Activated CD4-positive, CD25-positive, alpha-beta regulatory T cell (primary cell): Measurements from ENCODE around the gene CPLX1.
"Not testable (repeated sequence)": the region's sequence is repeated elsewhere in the genome, so short reads cannot be mapped to it uniquely, and the experiment has no call there.

ENCODE experiments used
- DNase-seq, 4 experiments: peaks; one replicate each; lab custom pipeline; 2025; lab: John Stamatoyannopoulos, UW

CPLX1 gene

DNA sequence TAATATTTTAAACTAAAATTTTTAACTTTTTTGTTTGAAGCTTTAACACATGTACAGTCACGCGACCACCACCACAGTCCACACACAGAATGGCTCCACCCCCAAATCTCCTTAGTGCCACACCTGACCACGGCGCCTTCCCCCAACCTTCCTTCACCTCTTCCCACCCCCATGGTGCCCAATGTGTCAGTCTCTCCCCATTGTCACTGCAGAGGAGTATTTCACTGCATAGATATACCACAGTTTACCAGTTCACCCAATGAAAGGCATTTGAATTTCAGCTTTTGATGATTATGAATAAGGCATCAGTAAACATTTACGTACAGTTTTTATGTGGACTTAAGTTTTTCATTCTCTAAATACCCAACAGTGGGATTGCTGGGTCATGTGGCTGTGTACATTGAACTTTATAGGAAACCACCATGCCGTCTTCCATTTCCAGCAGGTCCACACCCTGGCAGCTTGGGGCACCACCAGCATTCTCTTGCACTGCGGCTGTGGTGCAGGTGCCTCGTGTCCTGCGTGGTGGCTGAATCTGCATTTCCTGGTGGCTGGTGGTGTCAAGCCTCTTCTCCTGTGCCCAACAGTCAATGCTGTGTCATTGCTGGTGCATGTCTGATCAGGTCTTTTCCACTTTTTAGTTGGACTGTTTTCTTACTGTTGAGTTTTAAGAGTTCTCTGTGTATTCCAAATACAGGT, 49.0 kb downstream of the CPLX1 start:
- no peak for DNase-seq

DNA sequence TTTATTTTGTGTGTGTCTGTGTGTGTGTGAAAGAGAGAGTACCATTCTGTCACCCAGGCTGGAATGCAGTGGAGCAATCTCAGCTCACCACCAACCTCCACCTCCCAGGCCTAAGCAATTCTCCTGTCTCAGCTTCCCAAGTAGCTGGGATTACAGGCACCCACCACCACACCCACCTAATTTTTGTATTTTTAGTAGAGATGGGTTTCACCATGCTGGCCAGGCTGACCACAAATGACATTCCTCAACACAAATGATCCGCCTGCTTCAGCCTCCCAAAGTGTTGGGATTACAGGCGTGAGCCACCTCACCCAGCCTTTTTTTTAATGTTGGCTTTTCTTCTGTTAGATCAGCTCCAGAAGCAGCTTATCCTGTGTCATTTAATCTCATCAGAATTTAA, 50.4 kb downstream of the CPLX1 start:
- DNase-seq = not testable (repeated sequence)

DNA sequence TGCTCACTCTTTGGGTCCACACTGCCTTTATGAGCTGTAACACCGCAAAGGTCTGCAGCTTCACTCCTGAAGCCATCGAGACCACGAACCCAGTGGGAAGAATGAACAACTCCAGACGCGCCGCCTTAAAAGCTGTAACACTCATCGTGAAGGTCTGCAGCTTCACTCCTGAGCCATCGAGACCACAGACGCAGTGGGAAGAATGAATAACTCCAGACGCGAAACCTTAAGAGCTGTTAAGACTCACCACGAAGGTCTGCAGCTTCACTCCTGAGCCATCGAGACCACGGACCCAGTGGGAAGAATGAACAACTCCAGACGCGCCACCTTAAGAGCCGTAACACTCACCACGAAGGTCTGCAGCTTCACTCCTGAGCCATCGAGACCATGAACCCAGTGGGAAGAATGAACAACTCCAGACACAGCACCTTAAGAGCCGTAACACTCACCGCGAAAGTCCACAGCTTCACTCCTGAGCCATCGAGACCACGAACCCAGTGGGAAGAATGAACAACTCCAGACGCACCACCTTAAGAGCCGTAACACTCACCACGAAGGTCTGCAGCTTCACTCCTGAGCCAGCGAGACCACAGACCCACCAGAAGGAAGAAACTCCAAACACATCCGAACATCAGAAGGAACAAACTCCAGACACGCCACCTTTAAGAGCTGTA, 51.4 kb downstream of the CPLX1 start:
- DNase-seq = not testable (repeated sequence)

DNA sequence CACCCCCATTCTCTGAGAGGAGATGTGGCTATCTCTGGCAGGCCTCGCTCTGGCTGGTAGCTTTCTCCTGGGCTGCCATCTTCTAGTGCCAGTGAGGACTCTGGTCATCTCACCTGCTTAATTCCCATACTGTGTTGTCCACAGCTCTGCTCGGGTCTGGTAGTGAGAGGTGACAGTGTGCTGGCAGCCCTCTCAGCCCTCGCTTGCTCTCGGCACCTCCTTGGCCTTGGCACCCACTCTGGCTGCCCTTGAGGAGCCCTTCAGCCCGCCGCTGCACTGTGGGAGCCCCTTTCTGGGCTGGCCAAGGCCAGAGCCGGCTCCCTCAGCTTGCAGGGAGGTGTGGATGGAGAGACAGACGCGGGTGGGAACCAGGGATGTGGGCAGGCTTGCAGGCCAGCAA, 52.7 kb downstream of the CPLX1 start:
- no peak for DNase-seq

DNA sequence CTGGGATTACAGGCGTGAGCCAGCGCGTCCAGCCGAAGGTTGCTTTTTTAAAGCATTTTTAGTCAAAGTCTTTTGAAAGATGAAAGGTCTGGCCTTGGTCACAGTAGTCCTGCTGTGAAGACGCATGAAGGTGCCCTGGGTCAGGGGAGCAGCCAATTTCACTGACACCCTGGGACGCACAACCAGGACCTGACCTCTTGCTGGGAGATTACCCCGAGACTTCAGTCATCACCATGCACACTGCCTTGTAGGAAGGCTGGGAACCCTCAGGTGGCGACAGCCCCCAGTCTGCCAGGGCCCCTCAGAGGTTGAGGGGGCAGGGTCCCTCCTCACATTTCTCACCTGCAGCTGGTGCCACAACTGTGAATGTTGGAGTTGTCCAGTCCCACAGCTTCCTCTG, 53.2 kb downstream of the CPLX1 start:
- no peak for DNase-seq

DNA sequence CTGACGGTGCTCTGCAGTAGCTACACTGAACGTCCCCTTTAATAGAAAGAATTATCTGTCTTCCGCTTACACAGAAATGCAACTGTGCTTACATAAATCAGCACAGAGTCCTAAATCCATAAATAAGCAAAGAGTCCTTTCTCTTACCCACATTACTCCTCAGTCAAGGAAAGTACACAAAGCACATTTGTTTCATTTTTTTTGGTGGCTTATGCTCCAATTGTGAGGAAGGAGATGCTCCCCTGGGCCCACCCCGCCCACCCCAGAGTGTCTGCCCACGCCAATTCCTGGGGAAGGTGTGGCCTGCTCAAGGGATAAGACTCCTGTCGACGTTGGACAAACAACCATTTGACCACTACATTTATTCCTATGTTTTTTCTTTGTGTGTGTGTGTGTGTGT, 53.8 kb downstream of the CPLX1 start:
- no peak for DNase-seq

DNA sequence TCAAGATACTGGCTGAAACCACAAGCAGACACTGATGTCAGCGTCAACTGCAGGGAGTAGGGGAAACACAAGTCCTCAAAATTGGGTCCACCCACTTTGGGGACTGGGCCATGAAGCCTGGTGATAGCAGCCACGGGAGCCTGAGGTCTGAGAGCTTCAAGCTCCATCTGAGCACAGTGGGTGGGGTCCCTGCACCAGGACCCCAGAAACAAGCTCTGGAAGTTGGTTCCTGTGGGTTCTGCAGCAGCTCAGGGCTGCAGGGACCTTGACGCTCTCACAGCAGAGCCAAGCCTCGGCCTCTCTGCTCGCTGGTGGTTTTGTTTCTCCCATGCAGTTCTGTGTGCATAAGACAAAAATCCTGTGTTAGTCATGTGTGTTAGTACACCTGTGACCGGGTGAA, 54.5 kb downstream of the CPLX1 start:
- DNase-seq = no peak

DNA sequence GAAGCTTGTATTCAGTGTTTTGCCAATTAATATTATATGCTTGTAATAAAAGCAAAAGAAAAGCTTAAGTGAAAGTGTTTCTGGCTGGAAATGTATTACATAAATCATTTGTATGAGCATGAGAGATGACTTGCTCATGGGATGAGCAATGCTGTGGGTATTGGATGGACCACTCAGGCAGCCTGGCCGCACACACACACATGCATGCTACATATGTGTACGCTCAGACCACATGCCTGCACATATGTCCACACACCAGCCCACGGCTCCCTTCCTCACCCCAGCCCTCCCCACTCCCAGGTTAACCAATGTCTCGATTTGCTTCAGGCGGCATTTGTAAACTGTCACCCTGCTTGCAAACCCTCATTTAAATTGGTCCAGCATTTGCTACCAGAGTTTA, 55.9 kb downstream of the CPLX1 start:
- DNase-seq = no peak

DNA sequence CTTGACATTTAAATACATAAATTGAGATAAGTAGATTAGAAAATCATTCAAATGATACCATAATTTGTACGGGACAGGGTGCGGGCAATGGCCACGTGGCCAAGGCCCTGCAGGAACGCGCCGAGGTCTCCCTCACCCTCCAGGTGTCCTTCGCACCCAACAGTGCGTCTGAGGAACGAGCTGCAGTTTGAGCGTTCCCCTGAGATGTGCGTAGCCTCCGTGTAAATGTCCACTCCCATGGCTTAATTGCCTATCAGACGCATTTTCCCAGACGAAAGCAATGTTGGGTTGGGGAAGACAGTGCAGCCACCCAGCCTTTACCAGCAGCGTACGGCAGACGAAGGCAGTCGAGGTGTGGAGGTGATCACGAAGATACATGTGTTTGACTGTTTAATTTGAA, 56.4 kb downstream of the CPLX1 start:
- no peak for DNase-seq

DNA sequence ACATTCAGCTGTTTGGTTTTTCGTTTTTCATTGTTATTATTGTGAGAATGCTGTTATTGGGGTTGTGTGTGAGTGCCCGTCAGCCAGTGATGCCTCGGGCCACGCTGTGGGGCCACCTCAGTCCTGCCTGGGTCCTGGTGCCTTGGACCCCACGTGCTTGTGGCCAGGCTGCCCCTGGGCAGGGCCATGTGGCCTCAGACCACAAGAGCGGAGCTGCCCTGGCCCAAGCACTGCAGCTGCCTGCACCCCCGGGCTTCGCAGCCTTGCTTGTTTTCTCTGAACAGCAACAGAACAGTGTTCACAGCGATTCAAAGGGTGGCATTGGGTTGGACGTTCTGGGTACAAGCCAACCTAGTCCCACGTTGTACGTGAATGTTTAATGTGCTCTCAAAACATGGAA, 56.9 kb downstream of the CPLX1 start:
- DNase-seq = no peak

DNA sequence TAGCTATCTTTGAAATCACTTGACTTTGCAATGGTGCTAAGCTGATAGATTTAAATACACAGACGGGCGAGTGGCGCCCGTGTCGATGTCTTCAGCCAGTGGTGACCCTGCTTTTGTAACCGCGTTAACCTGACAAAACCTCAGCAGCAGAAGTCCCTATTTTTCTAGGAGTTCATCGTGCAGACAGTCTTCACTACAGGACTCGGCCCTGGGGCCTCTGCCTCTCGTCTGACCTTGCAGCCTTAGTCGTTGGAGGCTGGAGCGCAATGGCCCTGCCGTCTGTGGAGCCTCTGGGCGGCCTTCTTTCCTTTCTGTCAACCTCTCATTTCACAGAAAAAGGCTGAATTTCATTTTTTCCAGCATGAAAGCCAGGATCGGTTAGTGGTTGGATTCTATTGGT, 57.9 kb downstream of the CPLX1 start:
- DNase-seq = no peak

DNA sequence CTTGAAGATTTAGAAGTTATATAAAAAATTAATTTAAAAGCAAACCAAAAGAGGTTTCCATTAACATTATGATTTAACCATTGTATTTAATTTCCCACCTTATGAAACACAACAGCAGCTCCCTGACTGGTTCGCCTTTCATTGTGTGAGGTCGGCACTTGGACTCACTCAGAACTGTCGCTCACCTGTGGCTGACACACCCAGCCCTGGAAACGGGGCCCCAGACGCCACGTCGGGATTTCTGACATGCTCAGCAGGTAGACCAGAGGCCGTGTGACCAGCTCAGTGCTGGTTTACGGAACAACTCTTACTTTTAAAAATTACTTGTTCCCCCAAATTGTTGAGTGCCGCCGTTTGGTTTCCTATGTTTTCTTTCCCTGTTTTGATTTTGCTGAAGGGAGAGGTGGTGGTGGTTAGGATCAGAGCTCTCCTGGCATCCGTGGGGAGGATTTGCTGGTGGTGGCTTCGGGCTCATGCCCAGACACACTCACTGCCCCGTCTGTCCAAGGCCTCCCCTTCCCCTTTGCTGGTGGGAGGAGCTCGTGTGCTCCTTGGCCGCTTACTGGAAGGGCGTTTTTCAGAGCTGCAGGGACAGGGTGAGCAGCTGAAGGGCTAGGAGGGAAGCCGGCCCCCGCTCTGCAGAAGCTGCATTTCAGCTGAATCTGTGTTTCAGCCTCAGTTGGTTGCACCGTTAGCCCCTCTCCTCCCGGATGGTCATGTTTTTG, 59.2 kb downstream of the CPLX1 start:
- no peak for DNase-seq

DNA sequence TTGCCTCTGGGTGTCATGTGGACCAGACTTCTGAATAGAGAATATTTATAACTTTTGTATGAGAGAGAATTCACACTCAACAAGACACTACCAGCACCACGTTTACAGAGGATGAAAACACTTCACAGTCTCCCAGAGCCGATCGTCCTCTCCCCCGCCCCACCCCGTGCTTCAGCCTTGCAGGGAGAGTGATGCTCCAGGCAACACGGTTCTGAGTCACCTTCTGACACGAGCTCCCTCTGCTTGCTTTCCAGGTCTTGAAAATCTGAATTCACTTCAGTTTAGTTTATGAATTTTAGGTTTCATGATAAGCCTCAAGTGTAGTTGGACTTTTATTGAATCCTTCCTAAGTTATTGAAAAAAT, 59.8 kb downstream of the CPLX1 start:
- DNase-seq = no peak

DNA sequence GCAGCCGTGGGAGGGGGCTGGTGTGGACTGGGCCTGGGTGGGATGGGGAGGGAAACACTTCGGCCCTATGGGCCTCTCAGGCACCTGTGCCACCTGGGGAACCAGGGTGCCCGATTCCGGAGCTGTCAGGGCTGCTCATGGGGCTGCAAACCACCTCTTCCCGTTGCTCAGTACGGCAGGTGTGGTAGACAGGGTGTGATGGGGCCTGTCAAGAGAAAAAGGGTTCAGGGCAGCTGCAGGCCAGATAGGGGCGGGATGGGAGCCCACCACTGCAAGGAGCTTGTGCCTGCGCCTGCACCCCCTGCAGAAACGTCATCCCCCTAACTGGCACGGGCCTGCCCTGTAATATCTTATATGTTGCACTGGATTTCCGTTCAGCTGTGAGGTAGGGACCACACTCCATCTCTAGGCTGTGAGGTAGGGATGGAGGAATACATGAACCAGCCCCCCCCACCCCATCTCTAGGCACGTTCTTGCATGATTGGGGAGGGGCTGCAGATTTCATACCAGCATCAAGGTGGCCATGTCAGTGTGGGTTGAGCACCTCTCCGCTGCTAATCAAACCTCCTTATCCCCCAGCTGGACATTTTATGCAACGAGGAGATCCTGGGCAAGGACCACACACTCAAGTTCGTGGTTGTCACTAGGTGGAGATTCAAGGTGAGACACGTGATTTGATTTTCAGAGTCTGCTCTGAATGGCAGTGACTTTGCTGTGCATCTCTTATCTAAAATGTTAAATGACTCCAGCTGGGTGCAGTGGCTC, 61.3 kb downstream of the CPLX1 start:
- DNase-seq = no peak

DNA sequence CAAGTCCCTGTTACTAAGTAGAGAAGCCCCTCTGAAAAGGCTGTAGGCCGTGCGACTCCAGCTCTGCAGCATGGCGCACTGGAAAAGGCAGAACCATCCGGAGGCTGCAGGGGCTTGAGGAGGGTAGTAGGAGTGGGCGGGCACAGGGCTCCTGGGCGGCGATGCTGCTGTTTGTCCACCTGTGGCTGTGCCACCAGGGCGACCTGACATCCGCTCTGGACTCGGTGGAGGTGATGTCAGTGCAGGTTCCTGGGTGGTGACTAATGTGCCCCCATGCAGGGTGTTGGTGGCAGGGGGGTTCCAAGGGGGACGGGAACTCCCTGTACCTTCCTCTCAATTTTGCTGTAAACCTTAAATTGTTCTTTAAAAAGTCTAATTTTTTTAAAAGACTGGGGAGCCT, 62.0 kb downstream of the CPLX1 start:
- no peak for DNase-seq

DNA sequence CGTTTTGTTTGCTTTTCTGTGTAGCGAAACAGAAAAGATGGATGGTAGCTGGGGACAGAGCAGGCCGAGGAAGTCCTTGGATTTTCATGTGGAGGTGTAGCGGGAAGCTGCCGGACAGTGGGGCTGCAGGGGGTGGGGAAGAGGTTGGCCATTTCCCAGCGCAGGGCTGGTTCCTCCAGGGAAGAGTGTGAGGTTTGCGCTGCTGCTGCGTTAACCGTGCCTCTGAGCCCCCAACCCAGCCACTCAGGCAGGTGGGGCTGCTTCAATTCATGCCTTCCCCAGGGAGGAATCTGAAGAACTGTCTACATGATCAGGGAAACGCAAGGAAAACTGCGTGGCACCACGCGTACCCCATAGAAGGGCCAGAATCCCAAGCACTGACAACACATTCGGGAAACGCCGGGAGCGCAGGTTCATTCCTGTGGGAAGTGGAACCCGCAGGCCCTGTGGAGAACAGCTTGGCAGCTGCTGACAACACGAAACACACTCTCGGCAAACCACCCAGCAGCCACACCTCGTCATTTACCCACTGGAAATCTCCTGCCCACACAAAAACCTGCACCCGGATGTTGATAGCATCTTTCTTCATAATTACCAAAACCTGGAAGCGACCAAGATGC, 62.6 kb downstream of the CPLX1 start:
- DNase-seq = no peak

DNA sequence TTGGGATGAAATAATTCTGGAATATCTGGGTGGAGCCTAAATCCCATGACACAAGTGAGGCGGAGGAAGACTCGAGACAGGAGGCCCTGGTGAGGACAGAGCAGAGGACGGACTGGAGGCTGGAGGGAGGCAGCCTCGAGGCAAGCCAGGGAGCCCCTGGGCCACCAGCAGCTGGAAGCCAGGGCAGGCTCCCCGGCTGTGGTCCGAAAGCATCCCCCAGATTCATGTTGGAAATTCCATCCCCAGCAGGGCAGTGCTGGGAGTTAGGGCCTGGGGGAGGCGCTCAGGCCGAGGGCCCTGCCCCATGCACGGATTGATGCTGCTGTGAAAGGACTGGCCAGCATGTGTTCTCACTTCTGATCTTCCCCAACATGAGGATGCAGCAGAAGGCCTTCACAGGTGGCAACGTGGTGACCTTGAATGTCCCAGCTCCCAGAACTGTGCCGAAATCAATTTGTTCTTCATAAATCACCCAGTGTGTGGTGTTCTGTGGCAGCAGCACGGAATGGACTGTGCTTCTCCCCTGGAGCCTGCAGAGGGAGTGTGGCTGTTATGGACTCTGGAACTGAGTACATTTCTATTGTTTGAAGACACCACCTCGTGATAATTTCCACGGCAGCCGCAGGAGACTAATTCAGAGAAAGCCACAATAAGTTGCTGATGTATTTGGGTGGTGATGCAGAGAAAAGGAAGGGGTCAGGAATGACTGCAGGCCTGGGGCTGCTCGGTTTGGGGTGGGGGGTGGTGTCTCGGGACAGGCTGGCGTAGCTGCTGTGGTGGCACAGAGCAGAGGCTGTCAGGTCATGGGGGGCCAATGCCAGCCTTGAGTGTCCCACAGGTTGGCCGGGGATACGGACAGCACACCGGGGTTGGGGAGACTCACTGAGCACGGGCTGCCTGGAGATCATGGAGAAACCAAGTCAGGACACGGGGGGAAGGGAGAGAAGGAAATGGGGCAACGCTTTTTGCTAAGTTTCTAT, 63.4 kb downstream of the CPLX1 start:
- DNase-seq = no peak

DNA sequence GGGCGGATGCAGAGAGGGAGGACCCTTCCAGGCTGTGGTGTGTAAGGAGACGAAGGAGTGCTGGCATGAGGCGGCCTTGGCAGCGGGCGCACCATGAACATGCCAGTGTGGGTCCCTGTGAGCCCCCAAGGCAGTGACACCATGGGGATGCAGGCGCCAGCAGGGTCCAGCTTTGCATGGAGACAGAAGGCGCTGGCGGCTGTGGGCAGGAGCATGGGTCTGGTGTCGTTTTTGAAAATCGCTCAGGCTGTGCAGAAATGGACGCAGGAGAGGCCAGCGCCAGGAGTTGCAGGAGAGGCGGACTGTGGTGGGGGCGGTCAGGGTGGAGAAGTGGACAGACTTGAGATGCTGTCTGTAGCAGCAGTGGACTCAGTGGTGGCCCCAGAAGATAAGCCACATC, 64.2 kb downstream of the CPLX1 start:
- no peak for DNase-seq

DNA sequence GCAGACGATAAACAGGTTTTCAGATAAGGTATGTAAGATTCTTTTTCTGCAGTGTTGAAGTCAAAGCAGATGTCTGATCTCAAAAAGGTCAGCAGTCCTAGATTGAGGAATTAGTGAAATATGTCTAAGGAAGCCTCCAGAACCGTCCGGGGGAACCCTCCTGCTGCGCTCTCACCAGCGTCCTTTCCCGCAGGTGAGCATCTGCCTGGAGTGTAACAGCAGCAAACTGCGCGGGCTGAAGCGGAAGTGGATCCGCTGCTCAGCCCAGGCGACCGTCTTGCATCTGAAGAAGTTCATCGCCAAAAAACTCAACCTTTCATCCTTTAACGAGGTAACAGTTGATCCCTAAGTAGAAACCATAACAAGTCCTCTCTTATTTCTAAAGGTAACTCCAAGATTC, 64.8 kb downstream of the CPLX1 start:
- DNase-seq = no peak

DNA sequence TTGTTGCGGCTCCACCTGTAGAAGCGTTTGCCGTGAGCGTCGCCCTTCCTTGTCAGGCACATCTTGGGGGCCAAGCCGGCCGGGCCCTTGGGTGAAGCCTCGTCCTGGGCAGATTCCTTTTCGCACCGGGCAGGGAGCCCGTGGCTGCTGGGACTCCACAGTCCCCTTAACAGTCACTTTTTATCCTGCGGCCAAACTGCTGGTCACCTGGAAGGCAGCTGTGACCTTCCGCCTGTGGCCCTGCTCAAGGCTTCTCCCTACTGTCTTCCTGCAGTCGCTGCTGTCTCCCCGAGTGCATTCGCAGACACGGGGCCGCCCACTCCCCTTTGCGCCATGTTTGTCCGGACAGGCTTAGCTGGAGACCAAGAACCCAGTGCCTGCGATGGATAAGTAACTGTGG, 65.3 kb downstream of the CPLX1 start:
- no peak for DNase-seq

DNA sequence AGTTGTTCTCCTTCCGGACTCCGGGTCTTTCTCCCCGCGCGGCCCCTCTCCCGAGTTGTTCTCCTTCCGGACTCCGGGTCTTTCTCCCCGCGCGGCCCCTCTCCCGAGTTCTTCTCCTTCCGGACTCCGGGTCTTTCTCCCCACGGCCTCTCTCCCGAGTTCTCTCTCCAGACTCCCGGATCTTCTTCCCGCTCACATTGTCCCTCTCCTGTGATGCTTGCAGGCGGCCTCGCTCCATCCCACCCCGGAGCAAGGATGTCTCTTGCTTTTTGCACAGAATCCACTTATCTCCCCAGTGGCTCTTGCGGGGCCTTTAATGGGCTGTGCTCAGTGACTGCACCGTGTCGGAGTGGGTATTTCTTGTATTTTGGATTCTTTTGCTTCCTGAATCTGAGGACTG, 66.1 kb downstream of the CPLX1 start:
- DNase-seq = not testable (repeated sequence)
